ENCODE measurements around the gene RUNX2.

DNA sequence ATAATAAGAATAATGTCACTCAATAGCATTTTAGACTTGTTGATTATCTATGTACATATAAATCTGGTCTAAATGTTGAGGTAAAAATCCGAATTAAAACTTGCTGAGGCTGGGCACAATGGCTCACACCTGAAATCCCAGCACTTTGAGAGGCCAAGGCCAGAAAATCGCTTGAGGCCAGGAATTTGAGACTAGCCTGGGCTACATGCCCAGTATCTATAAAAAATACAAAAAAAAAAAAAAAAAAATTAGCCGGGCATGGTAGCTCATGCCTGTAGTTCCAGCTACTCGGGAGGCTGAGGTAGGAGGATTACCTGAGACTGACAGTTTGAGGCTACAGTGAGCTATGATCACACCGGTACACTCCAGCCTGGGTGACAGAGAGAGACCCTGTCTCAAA is 83.8 kb downstream of the RUNX2 start:
- TF ChIP-seq GATA2 (IDR thresholded peaks at IDR 0.05; ENCODE audit: low read depth, low read length) (no peak), GATA3 (IDR thresholded peaks at IDR 0.05; ENCODE audit: low read depth, low read length) (no peak)

Data from SH-SY5Y (cell line).